Measurements from ENCODE around the gene KLK8. TPM values are rescaled to one million over a fixed set of nuclear protein-coding genes. Genes with fewer than 3 reads are reported as not detected.

KLK8 gene
- not detected in 2 replicates for total RNA-seq (2014; rRNA removed; shearing (Covaris generic); ENCODE audit: low replicate concordance)

DNA sequence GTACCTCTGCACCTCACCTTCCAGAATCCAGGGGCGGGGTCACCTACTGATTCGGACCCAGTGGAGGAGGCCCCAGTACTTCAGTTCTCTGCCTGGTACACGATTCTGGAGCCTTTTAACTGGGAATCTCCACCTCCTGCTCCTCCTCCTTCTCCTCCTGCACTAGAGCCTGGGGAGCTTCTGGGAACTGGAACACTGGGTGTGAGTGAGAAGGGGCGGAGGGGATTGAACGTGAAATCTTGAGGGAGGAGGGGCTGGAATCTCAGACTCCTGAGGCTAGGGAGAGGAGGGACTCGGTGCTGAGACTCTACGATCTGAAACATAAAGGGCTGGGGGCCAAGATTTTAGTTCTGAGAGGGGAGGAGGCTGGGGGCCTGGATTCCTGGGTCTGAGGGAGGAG is at the start of gene KLK8:
KLK8 (minus strand) TSS at position 90 of the 400 bp plus-strand sequence. CDS start 437 bp downstream, outside the sequence.
- no peak for DNase-seq (ENCODE audit: low read depth)
- in situ Hi-C loops (cut with HindIII; ENCODE audit: low pct_unique_long_range_greater_than_20kb, low sequenced_read_pairs) = no loop called here

GRCh38 chr19:51047031-51047335 is 45.6 kb upstream of the KLK8 start:
- in situ Hi-C loops (cut with HindIII; ENCODE audit: low pct_unique_long_range_greater_than_20kb, low sequenced_read_pairs) = no loop called here
- no peak for DNase-seq (ENCODE audit: low read depth)

- in situ Hi-C loops (cut with HindIII; ENCODE audit: low pct_unique_long_range_greater_than_20kb, low sequenced_read_pairs) = no loop called here
- DNase-seq (ENCODE audit: low read depth) = no peak
Observed at GRCh38 chr19:51044327-51044726, 42.9 kb upstream of the KLK8 start.

DNA sequence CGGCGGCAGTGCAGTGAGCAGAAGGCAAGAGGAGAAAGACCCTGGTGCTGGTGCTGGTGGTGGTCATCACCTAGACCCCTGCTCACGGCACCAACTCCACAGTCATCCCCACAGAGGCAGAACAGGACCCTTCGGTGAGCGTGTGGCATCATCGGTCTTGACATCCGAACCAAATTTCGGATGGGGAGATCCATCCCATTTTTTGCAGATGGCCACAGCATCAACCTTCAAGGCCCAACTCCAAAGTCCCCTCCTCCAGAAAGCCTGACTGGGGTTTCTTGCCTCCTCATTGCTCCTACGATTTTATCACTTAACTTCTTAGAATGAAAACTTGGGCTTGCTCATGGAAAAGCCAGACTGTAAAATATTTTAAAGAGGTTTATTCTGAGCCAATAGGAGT is 42.1 kb upstream of the KLK8 start:
- in situ Hi-C loops (cut with HindIII; ENCODE audit: low pct_unique_long_range_greater_than_20kb, low sequenced_read_pairs) = no loop called here
- no peak for DNase-seq (ENCODE audit: low read depth)

DNA sequence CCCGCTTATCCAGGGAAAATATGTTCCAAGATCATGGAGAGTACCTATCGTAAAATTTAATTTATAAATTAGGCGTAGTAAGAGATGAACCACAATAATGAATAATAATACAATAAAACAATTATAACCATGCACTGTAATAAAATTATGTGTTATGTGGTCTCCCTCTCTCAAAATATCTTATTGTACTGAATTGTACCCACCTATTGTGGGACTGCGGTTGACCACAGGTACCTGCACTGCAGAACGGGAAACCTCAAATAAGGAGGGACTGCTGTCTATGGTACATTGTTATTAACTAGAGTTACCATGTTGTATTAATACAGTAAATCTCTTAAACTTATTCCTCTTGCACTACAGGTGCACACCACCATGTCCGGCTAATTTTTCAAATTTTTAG is 38.7 kb upstream of the KLK8 start:
- DNase-seq (ENCODE audit: low read depth) = no peak
- in situ Hi-C loops (cut with HindIII; ENCODE audit: low pct_unique_long_range_greater_than_20kb, low sequenced_read_pairs) = no loop called here

- no peak for DNase-seq (ENCODE audit: low read depth)
- in situ Hi-C loops (cut with HindIII; ENCODE audit: low pct_unique_long_range_greater_than_20kb, low sequenced_read_pairs) = no loop called here
Observed at GRCh38 chr19:51036519-51036918, 35.1 kb upstream of the KLK8 start.

- in situ Hi-C loops (cut with HindIII; ENCODE audit: low pct_unique_long_range_greater_than_20kb, low sequenced_read_pairs) = no loop called here
- no peak for DNase-seq (ENCODE audit: low read depth)
Observed at GRCh38 chr19:51034704-51035103, 33.3 kb upstream of the KLK8 start, which contains the start of gene KLK12. KLK12 (minus strand) TSS chr19:51035002; CDS start chr19:51034621, 381 bp downstream.

- no peak for DNase-seq (ENCODE audit: low read depth)
- in situ Hi-C loops (cut with HindIII; ENCODE audit: low pct_unique_long_range_greater_than_20kb, low sequenced_read_pairs) = no loop called here
Observed at GRCh38 chr19:51031880-51032225, 30.4 kb upstream of the KLK8 start.

DNA sequence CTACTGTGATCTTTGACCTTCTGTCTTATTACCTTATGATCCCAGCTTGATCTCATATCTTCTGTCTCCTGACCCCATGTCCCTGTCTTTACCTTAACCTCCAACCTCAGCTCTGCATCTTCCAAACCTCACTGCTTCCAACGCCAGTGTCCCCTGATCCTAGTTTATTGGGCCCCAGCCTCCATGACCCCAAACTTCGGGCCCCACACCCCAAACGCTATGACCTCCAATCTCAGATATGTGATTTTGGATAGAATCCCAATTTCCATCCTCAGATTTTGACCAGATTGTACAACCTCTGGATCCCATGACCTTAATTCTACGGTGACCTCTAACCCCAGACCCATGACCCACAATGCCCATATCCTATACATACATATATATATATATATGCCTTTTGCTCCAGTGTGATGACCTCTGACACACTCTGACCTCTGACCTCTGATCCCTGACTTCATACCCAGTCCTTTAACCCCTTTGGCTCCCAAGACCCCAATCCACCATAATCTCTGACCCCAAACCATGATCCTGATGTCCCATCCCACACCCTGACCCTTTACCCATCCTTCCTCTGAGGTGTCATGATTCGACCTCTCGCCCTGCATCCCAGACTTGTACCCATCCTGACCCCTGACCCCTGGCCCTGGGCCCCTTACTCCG is 29.9 kb upstream of the KLK8 start:
- in situ Hi-C loops (cut with HindIII; ENCODE audit: low pct_unique_long_range_greater_than_20kb, low sequenced_read_pairs) = no loop called here
- DNase-seq (ENCODE audit: low read depth) = no peak

GRCh38 chr19:51030631-51031030 is 29.2 kb upstream of the KLK8 start:
- in situ Hi-C loops (cut with HindIII; ENCODE audit: low pct_unique_long_range_greater_than_20kb, low sequenced_read_pairs) = no loop called here
- DNase-seq (ENCODE audit: low read depth) = no peak

DNA sequence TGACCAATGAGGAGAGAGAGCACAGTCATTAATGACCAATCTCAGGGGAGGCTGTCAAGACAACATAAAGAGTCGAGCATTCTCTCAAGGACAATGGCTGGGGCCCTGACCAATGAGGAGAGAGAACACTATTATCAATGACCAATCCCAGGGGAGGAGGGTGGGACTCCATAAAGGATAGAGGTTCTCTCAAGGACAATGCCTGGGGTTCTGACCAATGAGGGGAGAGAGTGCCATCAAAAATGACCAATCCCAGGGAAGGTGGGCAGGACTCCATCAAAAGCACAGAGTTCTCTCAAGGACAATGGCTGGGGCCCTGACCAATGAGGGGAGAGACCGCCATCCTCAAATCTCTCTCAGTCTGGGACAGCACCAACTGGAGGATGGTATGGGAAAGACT is 28.3 kb upstream of the KLK8 start:
- in situ Hi-C loops (cut with HindIII; ENCODE audit: low pct_unique_long_range_greater_than_20kb, low sequenced_read_pairs) = no loop called here
- DNase-seq (ENCODE audit: low read depth) = peak; percentile 32

- in situ Hi-C loops (cut with HindIII; ENCODE audit: low pct_unique_long_range_greater_than_20kb, low sequenced_read_pairs) = no loop called here
- no peak for DNase-seq (ENCODE audit: low read depth)
Observed at GRCh38 chr19:51027873-51028272, 26.5 kb upstream of the KLK8 start.

DNA sequence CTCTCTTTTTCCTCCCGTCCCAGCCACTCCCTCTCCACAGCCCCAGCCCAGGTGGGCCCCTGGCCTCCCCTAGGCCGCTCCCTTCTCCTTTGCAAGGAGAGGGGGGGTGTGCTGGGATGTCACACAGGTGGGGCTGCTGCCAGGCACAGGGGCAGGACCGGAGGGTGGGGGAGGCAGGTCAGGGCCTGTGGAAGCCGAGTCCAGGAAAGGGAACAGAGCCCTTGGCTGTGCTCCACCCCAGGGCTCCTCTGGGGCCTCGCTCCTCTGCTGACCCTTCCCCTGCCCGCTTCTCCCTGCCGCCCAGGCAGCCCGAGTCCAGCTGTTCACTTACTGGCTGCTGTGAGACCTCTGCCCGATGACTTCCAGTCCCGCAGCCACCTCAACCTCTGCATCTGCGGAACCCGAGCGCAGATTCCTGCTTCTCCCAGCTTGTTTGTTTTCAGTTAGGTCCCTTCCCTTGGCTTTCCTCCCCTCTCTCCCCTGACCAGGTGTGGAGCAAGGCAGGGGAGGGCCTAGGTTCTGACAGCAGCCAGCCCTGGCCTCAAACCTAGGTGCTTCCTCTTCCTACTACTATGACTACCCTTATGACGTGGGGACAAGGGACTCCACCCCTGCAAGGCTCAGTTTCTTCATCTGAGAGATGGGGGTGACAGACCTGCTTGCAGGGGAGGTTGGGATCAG is 25.9 kb upstream of the KLK8 start:
- in situ Hi-C loops (cut with HindIII; ENCODE audit: low pct_unique_long_range_greater_than_20kb, low sequenced_read_pairs) = no loop called here

GRCh38 chr19:51026554-51026831 is 25.1 kb upstream of the KLK8 start, which contains the start of gene KLK11:
KLK11 (minus strand) TSS chr19:51026616; CDS start chr19:51025631, 985 bp downstream.
- no peak for DNase-seq (ENCODE audit: low read depth)
- in situ Hi-C loops (cut with HindIII; ENCODE audit: low pct_unique_long_range_greater_than_20kb, low sequenced_read_pairs) = no loop called here

More for the DNA sequence above, 25.9 kb upstream of the KLK8 start:
- DNase-seq (ENCODE audit: low read depth) = no peak

DNA sequence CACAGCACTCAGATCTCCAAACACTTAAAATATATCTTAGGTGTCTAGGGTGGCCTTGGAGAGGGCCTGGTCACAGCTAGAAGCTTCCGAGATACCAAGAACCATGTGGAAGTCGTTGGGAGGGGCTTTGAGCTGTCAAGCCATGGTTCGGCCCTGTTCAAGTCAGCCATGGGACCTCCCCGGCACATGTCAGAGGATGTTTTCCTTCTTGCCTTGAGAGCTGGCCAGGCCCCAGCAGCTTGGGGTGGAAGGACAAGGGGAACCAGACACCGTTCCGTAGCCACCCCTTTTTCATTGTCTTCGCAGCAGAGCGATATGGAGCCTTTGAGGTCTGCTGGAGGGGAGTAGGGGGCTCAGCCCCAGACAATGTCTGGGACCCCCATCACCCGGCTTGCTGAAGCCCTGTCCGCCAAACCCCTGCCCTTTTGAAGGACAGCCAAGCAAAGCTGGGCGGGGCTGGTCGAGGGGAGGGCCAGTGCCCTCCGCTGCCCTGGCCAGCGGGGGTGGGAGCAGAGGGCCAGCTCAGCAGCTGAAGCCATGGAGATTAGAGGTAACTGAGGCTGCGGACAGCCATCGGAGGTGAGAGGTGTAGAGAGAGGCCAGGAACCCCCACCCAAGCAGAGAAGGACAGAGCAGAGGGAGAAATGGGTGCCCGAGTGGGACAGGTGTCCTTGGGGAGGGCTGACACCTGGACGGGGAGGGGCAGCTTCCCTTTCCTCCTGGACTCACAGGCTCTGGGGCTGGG is 24.6 kb upstream of the KLK8 start:
- in situ Hi-C loops (cut with HindIII; ENCODE audit: low pct_unique_long_range_greater_than_20kb, low sequenced_read_pairs) = no loop called here
- DNase-seq (ENCODE audit: low read depth) = no peak

DNA sequence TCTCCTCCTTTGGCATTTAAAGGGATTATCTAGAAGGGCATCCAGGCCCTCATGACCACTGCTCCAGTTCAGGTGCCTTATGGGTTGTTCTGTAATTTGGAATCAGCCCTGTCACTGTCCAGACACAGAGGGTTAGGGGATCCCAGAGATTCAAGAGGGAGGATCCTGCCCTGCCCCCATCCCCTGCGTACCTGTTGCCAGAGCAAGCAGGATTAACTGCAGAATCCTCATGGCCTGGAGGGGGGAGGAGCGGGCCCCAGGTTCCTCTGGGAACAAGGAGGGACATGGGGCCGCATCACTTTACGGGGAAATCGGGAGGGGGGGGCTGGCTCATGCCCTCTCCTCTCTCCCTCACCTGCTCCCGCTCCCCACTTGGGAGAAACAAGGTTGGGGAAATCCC is 24.0 kb upstream of the KLK8 start:
- in situ Hi-C loops (cut with HindIII; ENCODE audit: low pct_unique_long_range_greater_than_20kb, low sequenced_read_pairs) = no loop called here
- no peak for DNase-seq (ENCODE audit: low read depth)

GRCh38 chr19:51024924-51025323 is 23.5 kb upstream of the KLK8 start:
- no peak for DNase-seq (ENCODE audit: low read depth)
- in situ Hi-C loops (cut with HindIII; ENCODE audit: low pct_unique_long_range_greater_than_20kb, low sequenced_read_pairs) = no loop called here

- in situ Hi-C loops (cut with HindIII; ENCODE audit: low pct_unique_long_range_greater_than_20kb, low sequenced_read_pairs) = no loop called here
- no peak for DNase-seq (ENCODE audit: low read depth)
Observed at GRCh38 chr19:51023946-51024345, 22.5 kb upstream of the KLK8 start.

GRCh38 chr19:51022526-51022925 is 21.1 kb upstream of the KLK8 start:
- in situ Hi-C loops (cut with HindIII; ENCODE audit: low pct_unique_long_range_greater_than_20kb, low sequenced_read_pairs) = no loop called here
- DNase-seq (ENCODE audit: low read depth) = no peak

Measured in Caki2 (cell line).